GM20000 (cell line): Measurements from ENCODE around the gene RTKN2.

Source experiments
- DNase-seq: peaks from one replicate; pipeline ENCODE4 v3.0.0; 2012; ENCODE audit warnings: low spot score
- CTCF ChIP-seq: IDR thresholded peaks from 2 replicates; pipeline ENCODE4 v1.5.1; 2012; ENCODE audit warnings: mild to moderate bottlenecking, control low read depth; ENCODE audit errors: extremely low read depth, missing control alignments

The RTKN2 gene

GRCh38 chr10:62148155-62148554, 120.5 kb downstream of the RTKN2 start:
- no peak for DNase-seq
- no peak for TF ChIP-seq CTCF

GRCh38 chr10:62147425-62147824, 121.2 kb downstream of the RTKN2 start:
- TF ChIP-seq CTCF, result no peak
- no peak for DNase-seq

GRCh38 chr10:62136931-62137330, 131.7 kb downstream of the RTKN2 start:
- DNase-seq, result no peak
- TF ChIP-seq CTCF, result no peak

- no peak for TF ChIP-seq CTCF
- peak; percentile 19 for DNase-seq
Observed at GRCh38 chr10:62133618-62134017, 135.0 kb downstream of the RTKN2 start.
